Left hindlimb (tissue), 1 donor: Measurements from ENCODE around the gene TGFBR3L.
"Not testable (repeated sequence)": the region's sequence is repeated elsewhere in the genome, so short reads cannot be mapped to it uniquely, and the experiment has no call there.

Experiments
- DNase-seq: peaks from one replicate; pipeline ENCODE4 v3.0.0-alpha.2; 2018

Gene TGFBR3L

DNA sequence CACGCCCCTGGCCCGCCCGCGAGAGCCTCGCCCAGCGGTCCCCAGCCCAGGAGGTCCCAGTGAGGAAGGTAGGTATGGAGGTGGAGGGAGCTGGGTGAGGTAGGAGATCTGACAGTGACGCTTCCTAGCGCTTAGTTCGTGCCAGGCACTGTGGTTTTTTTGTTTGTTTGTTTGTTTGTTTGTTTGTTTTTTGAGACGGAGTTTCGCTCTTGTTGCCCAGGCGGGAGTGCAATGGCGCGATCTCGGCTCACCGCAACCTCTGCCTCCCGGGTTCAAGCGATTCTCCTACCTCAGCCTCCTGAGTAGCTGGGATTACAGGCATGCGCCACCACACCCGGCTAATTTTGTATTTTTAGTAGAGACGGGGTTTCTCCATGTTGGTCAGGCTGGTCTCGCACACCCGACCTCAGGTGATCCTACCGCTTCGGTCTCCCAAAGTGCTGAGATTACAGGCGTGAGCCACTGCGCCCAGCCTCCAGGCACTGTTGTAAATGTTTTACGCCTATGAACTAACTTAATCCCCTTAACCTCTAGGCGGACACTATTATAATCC lies 3.5 kb downstream of the TGFBR3L start:
- DNase-seq = not testable (repeated sequence)

GRCh38 chr19:7918615-7919421 lies 4.2 kb downstream of the TGFBR3L start:
- no peak for DNase-seq

DNA sequence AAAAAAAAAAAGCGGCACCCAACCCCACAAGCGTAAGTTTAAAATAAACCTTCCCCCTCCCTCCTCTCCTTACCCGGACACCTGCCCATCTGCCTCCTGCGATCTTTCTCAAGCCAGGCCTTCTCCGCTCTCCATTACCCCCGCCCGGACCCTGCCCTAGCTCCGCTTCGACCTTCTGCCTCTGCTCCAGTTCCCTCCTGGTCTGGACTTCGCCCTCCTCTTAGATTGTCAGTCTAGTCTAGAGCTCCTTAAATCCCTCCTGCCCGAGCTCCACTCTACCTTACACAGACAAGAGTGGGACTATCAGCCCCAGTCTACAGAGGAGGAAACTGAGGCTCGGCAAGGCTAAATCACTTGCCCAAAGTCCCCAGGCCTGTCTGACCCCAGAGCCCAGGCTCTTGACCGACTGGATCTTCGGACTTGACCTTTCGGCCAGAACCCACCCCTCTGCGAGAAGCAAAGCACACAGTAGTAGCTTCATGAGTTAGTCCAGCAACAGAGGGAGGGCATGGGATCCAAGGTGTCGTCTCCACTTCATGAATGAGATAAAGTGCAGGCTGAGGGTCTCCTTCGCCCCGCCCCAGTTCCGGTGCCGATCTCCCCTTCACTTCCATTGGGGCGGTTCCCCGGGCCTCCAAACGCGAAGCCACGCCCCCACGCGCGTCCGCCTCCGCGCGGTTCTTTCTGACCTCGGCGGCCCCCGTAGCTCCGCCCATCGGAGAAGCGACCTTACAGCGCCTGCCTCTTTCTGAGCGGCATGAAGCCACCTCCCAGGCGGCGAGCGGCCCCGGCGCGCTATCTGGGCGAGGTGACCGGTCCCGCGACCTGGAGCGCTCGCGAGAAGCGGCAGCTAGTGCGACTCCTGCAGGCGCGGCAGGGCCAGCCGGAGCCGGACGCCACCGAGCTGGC lies 5.2 kb downstream of the TGFBR3L start, which contains the start of gene SNAPC2:
Gene SNAPC2, plus strand, starts transcription at position 729 of the 909 bp plus-strand sequence. Its CDS starts 29 bp downstream, at position 758.
- peak; percentile 97 for DNase-seq

GRCh38 chr19:7920519-7921301 lies 6.1 kb downstream of the TGFBR3L start:
- peak; percentile 99 for DNase-seq

DNA sequence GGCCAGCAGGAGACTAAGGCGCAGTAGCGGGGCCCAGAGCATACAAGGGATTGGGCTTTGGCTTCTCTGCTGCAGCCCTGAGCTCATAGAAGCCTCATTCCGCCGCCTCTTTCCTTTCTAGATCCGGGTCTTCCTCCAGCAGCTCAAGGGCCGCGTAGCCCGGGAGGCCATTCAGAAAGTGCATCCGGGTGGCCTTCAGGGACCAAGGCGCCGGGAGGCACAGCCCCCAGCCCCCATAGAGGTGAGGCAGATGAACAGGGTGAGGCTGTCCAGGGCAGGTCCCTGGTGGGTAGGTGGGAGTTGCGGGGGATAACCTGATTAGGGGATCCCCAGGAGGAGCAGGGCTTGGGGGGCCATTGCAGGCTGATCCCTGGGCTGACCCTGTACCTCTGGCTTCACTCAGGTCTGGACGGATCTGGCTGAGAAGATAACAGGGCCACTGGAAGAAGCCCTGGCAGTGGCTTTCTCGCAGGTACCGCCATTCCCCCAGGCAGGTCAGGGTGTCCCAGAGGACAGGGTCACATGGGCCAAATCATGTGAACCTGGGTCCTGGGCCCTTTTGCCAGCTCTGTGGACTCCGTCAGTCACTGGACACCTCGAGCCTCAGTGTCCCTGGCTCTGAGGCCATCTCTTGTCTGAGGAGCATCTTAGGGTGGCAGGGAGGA lies 6.8 kb downstream of the TGFBR3L start:
- no peak for DNase-seq

DNA sequence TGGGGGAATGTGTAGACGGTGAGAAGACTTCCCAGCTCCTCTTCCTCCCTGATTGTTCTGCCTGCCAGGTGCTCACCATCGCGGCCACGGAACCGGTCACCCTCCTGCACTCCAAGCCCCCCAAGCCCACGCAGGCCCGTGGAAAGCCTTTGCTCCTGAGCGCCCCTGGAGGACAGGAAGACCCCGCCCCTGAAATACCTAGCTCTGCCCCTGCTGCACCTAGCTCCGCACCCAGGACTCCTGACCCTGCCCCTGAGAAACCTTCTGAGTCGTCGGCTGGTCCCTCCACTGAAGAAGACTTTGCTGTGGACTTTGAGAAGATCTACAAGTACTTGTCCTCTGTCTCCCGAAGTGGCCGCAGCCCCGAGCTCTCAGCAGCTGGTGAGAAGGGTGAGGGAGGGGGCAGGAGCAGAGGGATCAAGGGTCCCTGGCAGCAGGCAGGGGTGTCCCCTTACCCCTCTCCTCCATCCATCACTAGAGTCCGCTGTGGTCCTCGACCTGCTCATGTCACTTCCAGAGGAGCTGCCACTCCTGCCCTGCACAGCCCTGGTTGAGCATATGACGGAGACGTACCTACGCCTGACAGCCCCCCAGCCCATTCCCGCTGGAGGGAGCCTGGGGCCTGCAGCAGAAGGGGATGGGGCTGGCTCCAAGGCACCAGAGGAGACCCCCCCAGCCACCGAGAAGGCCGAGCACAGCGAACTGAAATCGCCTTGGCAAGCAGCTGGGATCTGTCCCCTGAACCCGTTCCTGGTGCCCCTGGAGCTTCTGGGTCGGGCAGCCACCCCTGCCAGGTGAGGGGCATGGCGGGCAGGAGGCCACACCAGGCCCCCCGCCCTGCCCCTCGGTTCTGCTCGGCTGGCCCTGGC lies 7.6 kb downstream of the TGFBR3L start:
- no peak for DNase-seq

GRCh38 chr19:7922836-7923195 lies 8.2 kb downstream of the TGFBR3L start:
- DNase-seq = no peak

DNA sequence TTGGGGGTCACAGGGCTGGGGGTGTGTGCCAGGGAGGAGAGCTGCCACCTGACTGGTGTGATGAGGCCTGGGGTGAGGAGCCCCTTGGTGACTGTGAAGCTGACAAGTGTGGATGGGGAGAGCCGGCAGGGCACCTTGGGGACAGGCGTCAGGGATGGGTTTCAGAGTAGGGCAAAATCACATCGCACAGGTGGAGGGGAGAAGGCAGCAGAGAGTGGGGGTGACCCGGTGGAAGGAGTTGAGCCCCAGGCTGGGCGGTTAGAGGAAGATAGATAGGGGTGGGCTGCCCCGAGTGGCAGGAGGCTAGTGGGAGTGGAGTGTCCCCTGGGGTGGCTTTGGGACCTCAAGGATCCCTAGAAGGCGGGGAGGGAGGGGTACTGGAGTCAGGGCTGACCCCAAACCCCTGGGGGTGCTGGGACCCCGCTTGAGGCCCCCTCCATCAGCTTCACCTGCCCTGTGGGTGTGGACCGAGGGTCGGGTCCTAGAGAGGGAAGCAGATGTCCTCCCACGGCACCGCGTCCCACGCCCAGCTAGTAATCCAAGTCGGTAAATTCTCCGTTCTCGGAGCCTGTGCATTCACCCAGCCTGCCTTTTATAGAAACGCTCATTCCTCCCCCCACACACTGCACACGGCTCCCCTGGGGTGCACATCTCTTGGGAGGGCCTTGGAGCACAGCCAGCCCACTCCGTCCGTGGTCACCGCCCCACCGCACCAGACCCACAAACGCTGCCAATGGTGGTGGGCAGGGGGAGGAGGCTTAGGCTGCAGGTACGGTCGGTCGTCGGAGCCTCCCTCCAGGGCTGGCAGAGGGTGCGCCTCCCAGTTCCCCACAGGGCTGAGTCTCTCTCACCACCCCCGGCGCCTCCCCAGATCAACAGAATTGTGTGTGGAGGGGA lies 8.9 kb downstream of the TGFBR3L start:
- DNase-seq = no peak

DNA sequence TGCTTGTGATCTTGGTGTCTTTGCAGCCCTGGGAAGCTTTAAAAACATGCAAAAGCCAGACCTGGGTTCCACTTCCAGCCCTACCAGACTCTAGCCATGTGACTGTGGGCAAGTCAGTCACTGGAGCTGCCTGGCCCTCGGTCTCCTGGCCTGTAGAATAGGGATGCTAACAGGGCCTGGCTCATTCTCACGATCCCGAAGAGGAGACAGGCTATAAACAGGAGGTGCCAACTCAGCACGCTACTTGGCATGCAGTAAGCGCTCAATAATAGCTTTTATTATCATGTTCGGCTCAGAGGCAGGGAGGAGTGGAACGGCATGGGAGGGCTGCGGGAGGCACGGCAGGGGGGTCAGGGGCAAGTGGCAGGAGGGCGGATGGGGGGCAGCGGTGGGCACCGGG lies 9.6 kb downstream of the TGFBR3L start:
- DNase-seq = no peak

GRCh38 chr19:7924651-7925170 lies 10.1 kb downstream of the TGFBR3L start:
- no peak for DNase-seq

DNA sequence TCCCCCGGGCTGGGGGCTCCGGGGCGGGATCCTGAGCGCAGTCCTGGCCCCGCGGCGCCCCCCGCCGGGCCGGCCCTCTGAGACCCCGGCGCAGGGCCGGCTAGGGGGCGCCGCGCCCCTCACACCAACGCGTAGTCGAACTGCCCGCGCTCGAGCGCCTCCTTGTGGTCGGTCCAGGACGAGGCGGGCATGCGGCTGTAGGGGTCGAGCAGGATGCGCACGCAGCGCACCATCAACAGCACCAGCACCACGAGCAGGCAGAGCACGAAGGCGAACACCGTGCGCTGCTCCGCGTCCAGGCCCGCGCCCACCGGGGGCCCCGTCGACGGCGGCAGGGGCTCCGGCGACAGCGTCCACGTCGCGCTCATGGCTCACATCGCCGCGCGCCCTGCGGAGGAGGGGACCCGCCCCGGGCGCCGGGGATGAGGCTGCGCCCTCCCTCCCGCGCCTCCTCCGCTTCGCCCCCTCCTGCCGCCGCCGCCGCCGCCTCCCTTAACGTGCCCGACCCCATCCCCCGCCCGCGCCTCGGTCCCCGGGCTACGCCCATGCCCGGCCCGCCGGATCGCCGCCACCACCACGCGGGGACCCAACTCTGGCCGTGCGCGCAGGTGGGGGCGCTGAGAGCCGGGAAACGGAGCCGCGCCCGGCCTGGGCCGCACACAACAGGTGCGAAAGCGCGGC lies 10.7 kb downstream of the TGFBR3L start:
- DNase-seq = peak; percentile 77

DNA sequence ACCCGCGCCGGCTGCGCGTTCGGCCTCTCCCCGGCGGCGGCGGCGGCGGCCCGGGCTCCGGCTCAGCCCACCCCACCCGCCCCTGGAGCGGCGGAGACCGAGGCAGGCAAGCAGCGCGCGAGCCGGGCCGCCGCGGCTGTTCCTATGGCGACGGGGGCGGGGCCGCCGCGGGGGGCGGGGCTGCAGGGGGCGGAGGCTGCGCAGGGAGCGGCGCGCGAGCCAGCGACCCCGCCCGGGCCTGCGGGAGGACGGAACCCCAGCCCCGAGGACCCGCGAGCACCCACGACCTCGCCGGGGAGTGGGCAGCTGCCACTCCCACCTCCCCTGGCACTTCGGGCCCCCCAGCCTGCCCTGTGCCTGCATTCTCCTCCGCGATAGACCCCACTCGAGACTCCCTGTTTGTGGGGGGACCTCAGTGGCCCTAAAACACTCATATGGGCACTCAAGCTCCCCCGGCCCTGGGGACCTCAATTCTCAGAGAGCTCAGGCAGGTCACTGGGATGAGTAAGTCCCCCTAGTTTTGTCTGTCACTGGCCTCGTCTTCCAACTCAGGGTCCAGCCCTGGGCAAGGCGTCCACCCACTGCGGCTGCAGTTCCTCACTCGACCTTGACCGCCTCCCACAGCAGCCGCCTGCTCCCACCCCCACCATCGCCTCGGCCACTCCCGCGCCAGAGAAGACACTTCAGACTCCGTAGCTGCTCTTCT lies 11.5 kb downstream of the TGFBR3L start, which contains the start of gene CTXN1:
Gene CTXN1, minus strand, starts transcription at position 115 of the 706 bp plus-strand sequence. CDS start 597 bp downstream, outside the sequence.
- DNase-seq = peak; percentile 78

DNA sequence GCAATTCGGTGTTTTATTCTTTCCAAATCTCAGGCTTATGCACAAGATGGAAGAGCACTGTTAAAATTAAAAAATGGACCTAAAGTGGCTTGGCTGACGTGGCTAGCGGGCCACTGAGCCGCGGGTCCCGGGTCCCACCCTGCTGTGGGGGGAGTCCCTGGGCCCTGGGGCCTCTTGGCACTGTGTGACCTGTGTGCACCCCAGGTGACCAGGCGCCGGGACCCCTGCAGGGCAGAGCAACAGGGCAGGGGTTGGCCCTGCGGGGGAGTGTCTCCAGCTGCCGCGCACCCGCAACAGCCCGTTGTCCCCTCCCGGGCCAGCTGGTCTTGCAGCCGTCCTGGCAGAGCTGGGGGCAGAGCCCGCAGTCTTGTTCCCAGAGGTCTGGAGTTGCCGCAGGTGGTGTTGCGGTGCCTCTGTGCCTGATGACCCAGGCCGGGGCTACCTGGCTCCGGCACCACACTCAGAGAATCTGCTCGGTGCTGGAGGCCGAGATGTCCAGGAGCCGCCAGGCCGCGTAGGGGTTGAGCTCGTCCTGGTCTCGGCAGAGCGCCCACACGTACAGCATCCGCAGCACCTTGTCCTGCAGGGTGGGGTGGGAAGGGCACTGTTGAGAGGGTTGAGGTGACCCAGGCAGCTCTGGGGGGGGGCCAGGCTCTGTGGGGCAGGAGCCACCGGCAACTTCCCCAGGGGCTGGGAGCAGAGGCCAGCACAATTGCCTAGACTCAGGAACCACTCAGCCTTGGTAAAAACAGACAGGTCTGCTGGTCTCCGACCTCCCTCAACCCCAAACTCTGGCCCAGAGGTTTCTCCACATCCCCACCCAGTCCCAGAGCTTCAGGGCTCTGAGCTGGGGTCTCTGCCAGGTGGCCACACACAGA lies 12.3 kb downstream of the TGFBR3L start:
- DNase-seq = no peak

- no peak for DNase-seq
Measured at GRCh38 chr19:7927605-7928333, 13.1 kb downstream of the TGFBR3L start.

DNA sequence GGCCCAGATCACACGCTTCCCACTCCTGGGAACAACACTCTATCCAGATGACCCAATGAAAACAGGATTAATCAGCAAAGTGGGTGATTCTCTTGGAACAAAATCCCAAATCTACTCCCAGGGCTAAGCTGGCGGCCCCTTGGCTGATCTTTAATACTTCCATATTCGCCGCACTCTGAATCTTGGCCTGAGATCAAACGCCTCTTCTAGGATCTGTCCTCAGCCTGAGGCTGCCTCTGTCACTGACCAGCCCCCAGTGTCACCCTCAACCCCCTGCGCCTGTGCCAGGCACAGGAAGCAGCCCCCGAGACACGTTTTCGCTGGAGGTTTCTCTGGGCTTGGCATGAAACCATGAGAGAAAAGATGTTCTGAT lies 13.7 kb downstream of the TGFBR3L start:
- DNase-seq = no peak
